H1 (cell line): ENCODE data around the gene SORCS3. TPM values are rescaled to one million over a fixed set of nuclear protein-coding genes. Genes with fewer than 3 reads are reported as not detected.

Experiments
- CTCF ChIA-PET: fragments of 300-600 bp; sonication (Branson Sonifier 250); formaldehyde crosslinking; loops from one replicate; lab custom pipeline; 2021; ENCODE audit not compliant: partially characterized antibody; lab: Charles Lee
- POLR2A ChIA-PET: fragments of 300-600 bp; sonication (Branson Sonifier 250); formaldehyde crosslinking; loops from one replicate; lab custom pipeline; 2021; ENCODE audit warnings: inconsistent platforms; ENCODE audit not compliant: partially characterized antibody; lab: Charles Lee
- DNase-seq, 2 experiments: peaks; one replicate each; pipeline versions ENCODE4 v3.0.0 to v3.0.0-alpha.2; 2010 to 2022; ENCODE audit warnings: low spot score in 2 of 2, low read depth in 1 of 2, mixed read lengths in 1 of 2
- FAIRE-seq: peaks from 2 replicates; lab custom pipeline; 2011; peaks lifted over from hg19 to GRCh38; lab: Jason Lieb, UNC
- H2AFZ ChIP-seq: 2 replicates; pipeline ENCODE4 v1.8.1; 2012; ENCODE audit warnings: low read length, inconsistent platforms
- H2AK5ac ChIP-seq: 2 replicates; pipeline ENCODE4 v1.6.1; 2013; ENCODE audit warnings: low read depth, low read length
- H2BK120ac ChIP-seq: replicated peaks from 2 replicates; pipeline ENCODE3; 2013; ENCODE audit warnings: low read depth, low read length, inconsistent platforms
- H2BK12ac ChIP-seq: 2 replicates; pipeline ENCODE4 v1.6.1; 2013; ENCODE audit warnings: low read depth, low read length
- H2BK15ac ChIP-seq: 2 replicates; pipeline ENCODE4 v1.6.1; 2013; ENCODE audit warnings: low read length
- H2BK20ac ChIP-seq: 2 replicates; pipeline ENCODE4 v1.6.1; 2013; ENCODE audit warnings: low read length
- H2BK5ac ChIP-seq: 2 replicates; pipeline ENCODE4 v1.6.1; 2013; ENCODE audit warnings: low read depth, low read length
- H3K14ac ChIP-seq: 2 replicates; pipeline ENCODE4 v1.6.1; 2013; ENCODE audit warnings: inconsistent platforms; ENCODE audit not compliant: insufficient read length
- H3K18ac ChIP-seq: 2 replicates; pipeline ENCODE4 v1.6.1; 2013; ENCODE audit warnings: low read length; ENCODE audit errors: extremely low read depth
- H3K23ac ChIP-seq: 2 replicates; pipeline ENCODE4 v1.6.1; 2013; ENCODE audit warnings: inconsistent platforms; ENCODE audit not compliant: insufficient read length
- H3K23me2 ChIP-seq: 2 replicates; pipeline ENCODE4 v1.6.1; 2013; ENCODE audit warnings: low read depth, low read length
- H3K27ac ChIP-seq: 2 replicates; pipeline ENCODE4 v1.6.1; 2011; ENCODE audit warnings: low read depth, low read length, inconsistent platforms
- H3K27me3 ChIP-seq, 4 experiments: replicated peaks in 1 of 4; 1 replicate in 1 of 4; 2 replicates in 3 of 4; pipeline versions ENCODE4 v1.6.1 to v1.8.1; 2011 to 2013; ENCODE audit warnings: low read length in 3 of 4, mild to moderate bottlenecking in 3 of 4, inconsistent platforms in 2 of 4, mixed read lengths in 2 of 4, moderate library complexity in 1 of 4; ENCODE audit not compliant: control insufficient read depth in 3 of 4, insufficient read depth in 3 of 4; ENCODE audit errors: extremely low read depth in 1 of 4
- H3K36me3 ChIP-seq, 4 experiments: 2 replicates each; pipeline versions ENCODE4 v1.6.1 to v1.8.1; 2011 to 2013; ENCODE audit warnings: mild to moderate bottlenecking in 4 of 4, low read length in 3 of 4, moderate library complexity in 2 of 4, control low read depth in 1 of 4, inconsistent platforms in 1 of 4; ENCODE audit not compliant: insufficient read depth in 4 of 4, control insufficient read depth in 2 of 4
- H3K4ac ChIP-seq: replicated peaks from 2 replicates; pipeline ENCODE3; 2013; ENCODE audit warnings: low read length, low read depth, mixed read lengths, inconsistent platforms; ENCODE audit not compliant: insufficient read length
- H3K4me1 ChIP-seq, 4 experiments: replicated peaks in 1 of 4; 1 replicate in 1 of 4; 2 replicates in 3 of 4; pipeline versions ENCODE4 v1.6.1 to v1.8.1; 2011 to 2013; ENCODE audit warnings: low read length in 3 of 4, inconsistent platforms in 2 of 4, mixed read lengths in 1 of 4; ENCODE audit not compliant: insufficient read depth in 4 of 4, control insufficient read depth in 3 of 4
- H3K4me2 ChIP-seq, 2 experiments: 2 replicates each; pipeline versions ENCODE4 v1.6.1 to v1.8.1; 2011 to 2013; ENCODE audit warnings: low read depth in 2 of 2, low read length in 2 of 2, control low read depth in 1 of 2, inconsistent platforms in 1 of 2, mild to moderate bottlenecking in 1 of 2; ENCODE audit not compliant: insufficient read depth in 1 of 2
- H3K4me3 ChIP-seq, 4 experiments: fragments of 200-600, 300-600 bp in 1 of 4; sonication (generic), shearing (Covaris generic), sonication (Bioruptor Twin) in 1 of 4; 2 replicates each; pipeline versions ENCODE4 v1.5.1 to v1.8.1; 2011 to 2016; ENCODE audit warnings: low read length in 4 of 4, low read depth in 3 of 4, control low read depth in 2 of 4, inconsistent platforms in 2 of 4, mild to moderate bottlenecking in 2 of 4, mixed read lengths in 1 of 4, moderate library complexity in 1 of 4; ENCODE audit not compliant: insufficient read depth in 2 of 4; ENCODE audit errors: extremely low read depth in 1 of 4
- H3K56ac ChIP-seq: replicated peaks from 2 replicates; pipeline ENCODE3; 2013; ENCODE audit warnings: low read depth, mild to moderate bottlenecking, mixed read lengths, low read length, inconsistent platforms; ENCODE audit not compliant: insufficient read length
- H3K79me1 ChIP-seq: 2 replicates; pipeline ENCODE4 v1.6.1; 2013; ENCODE audit warnings: low read depth, low read length, control low read depth
- H3K79me2 ChIP-seq, 2 experiments: 2 replicates each; pipeline versions ENCODE4 v1.6.1 to v1.8.1; 2012 to 2013; ENCODE audit warnings: low read length in 2 of 2, mild to moderate bottlenecking in 2 of 2, inconsistent platforms in 1 of 2; ENCODE audit not compliant: insufficient read depth in 2 of 2, control insufficient read depth in 1 of 2
- H3K9ac ChIP-seq, 4 experiments: replicated peaks in 1 of 4; 1 replicate in 1 of 4; 2 replicates in 3 of 4; pipeline versions ENCODE4 v1.6.1 to v1.8.1; 2011 to 2013; ENCODE audit warnings: low read depth in 3 of 4, low read length in 3 of 4, control low read depth in 2 of 4, mild to moderate bottlenecking in 2 of 4, moderate library complexity in 2 of 4, inconsistent platforms in 1 of 4; ENCODE audit errors: extremely low read depth in 1 of 4
- H3K9me3 ChIP-seq, 2 experiments: 2 replicates each; pipeline versions ENCODE4 v1.6.1 to v1.8.1; 2012 to 2013; ENCODE audit warnings: mild to moderate bottlenecking in 2 of 2, moderate library complexity in 2 of 2, control low read depth in 1 of 2, inconsistent platforms in 1 of 2, low read depth in 1 of 2, low read length in 1 of 2, mixed read lengths in 1 of 2; ENCODE audit not compliant: insufficient read depth in 2 of 2
- H4K20me1 ChIP-seq, 2 experiments: replicated peaks in 1 of 2; 2 replicates each; pipeline versions ENCODE3 to v1.8.1; 2011 to 2013; ENCODE audit warnings: inconsistent platforms in 2 of 2, low read length in 2 of 2, mild to moderate bottlenecking in 1 of 2; ENCODE audit not compliant: insufficient read depth in 2 of 2, control insufficient read depth in 1 of 2
- H4K5ac ChIP-seq: 2 replicates; pipeline ENCODE4 v1.6.1; 2013; ENCODE audit warnings: low read length, low read depth, mixed read lengths, inconsistent platforms; ENCODE audit not compliant: insufficient read length
- H4K8ac ChIP-seq: 2 replicates; pipeline ENCODE4 v1.8.0; 2013; ENCODE audit warnings: mild to moderate bottlenecking, moderate library complexity, low read length, inconsistent platforms; ENCODE audit not compliant: insufficient read depth; ENCODE audit errors: extremely low read depth
- H4K91ac ChIP-seq: replicated peaks from 2 replicates; pipeline ENCODE3; 2013; ENCODE audit warnings: low read length, mixed read lengths, inconsistent platforms; ENCODE audit not compliant: insufficient read length
- CBX5 ChIP-seq: fragments of 300-800, 300-1000 bp; sonication (generic); IDR thresholded peaks from 2 replicates; pipeline ENCODE4 v1.7.1; 2016; ENCODE audit warnings: antibody characterized with exemption, low read length, low read depth
- CBX8 ChIP-seq: fragments of 300-800, 300-1000 bp; sonication (generic); IDR thresholded peaks from 2 replicates; pipeline ENCODE4 v1.7.1; 2016; ENCODE audit warnings: low read depth, low read length, borderline replicate concordance
- KDM4A ChIP-seq: IDR thresholded peaks from one replicate; pipeline ENCODE4 v1.7.1; 2012; ENCODE audit warnings: low read depth, mild to moderate bottlenecking, moderate library complexity, low read length, inconsistent platforms; ENCODE audit not compliant: severe bottlenecking
- RXRA ChIP-seq: IDR thresholded peaks from 2 replicates; pipeline ENCODE4 v1.6.1; 2011; ENCODE audit warnings: low read depth, mild to moderate bottlenecking, low read length, moderate library complexity; ENCODE audit not compliant: insufficient read depth
- SIN3A ChIP-seq, 2 experiments: IDR thresholded peaks in 1 of 2; conservative IDR thresholded peaks in 1 of 2; 2 replicates each; pipeline ENCODE4 v1.6.1; 2011 to 2012; ENCODE audit warnings: low read length in 2 of 2, improper control_type of control experiment in 1 of 2, low read depth in 1 of 2, mild to moderate bottlenecking in 1 of 2
- WGBS, 2 experiments: shearing (Covaris generic) in 1 of 2; methylation state at CpG; one replicate each; pipeline versions ENCODE4 v1.1.6 to v1.1.7; 2013 to 2015; ENCODE audit warnings: low lambda C conversion rate in 2 of 2, mixed read lengths in 2 of 2, inconsistent platforms in 1 of 2, low coverage in 1 of 2, missing lambda C conversion rate in 1 of 2; ENCODE audit not compliant: insufficient replicate concordance in 2 of 2, insufficient coverage in 1 of 2, insufficient read length in 1 of 2; ENCODE audit errors: extremely low coverage in 1 of 2, missing lambda C conversion rate in 1 of 2; 5-methylcytosine and 5-hydroxymethylcytosine counted together
- polyA plus RNA-seq, 7 experiments: library from polyadenylated mRNA; depleted of rRNA in 3 of 7; stranded (reverse) in 5 of 7; unstranded in 2 of 7; fragments of >200 nt in 5 of 7; fragments of 200-250 nt in 2 of 7; gene quantifications; 1 replicate in 5 of 7; 2 replicates in 1 of 7; 4 replicates in 1 of 7; pipeline versions ENCODE4 v1.2.1 to v1.2.3, GENCODE V29; 2011 to 2013; ENCODE audit warnings: missing spikeins in 2 of 7, mixed read lengths in 2 of 7
- total RNA-seq: library from RNA; stranded (reverse); fragmentation: NEBNext Ultra II Directional; extraction: Animal tissue kit (Norgen Biotek cat#: 25700); gene quantifications from 2 replicates; pipeline ENCODE4 v1.2.1, GENCODE V29; 2021

SORCS3 gene
- total and polyA plus RNA-seq, 2 of the 8 experiments (the other 6 are each of a cell fraction or from before 2014, with no cell fraction given): 0.26 to 0.88 TPM

DNA sequence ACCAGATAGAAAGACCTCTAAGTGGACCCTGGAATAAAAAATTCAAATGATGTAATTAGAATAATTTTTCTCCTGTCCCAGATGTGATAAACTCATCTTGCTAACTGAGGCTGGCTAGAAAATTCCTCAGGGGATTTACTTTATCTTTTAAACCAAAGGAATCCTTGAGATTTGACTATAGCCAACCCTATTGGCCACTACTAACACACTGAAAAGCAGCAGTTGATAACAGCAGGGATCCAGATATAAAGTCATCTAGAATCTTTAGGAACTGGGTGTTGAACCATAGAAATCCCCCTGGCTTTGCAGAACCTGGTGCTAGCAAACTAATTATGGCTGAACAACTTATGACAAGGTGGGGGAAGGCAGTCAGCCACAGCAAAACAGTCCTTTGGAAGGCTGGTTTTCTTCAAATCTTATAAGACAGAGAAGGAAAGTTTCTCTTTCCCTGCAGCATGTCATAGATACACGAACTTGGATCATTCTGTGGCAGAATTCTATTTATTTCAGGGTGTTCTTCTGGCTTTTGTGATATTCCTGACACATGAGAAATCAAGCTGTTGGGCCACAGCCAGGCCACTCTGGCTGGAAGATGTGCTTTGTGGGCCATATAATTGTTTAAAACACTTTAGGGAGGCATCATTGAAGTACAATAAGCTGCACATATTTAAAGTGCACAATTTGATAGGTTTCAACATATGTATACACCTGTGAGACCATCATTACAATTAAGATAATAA lies 643.6 kb downstream of the SORCS3 start:
- Histone ChIP-seq H3K4me2 (no peak overlapping the region), H2BK5ac (no peak overlapping the region), H3K79me2 (no peaks in the 10 kb centered on the region), H3K56ac (no peak overlapping the region), H2BK120ac (no peak overlapping the region), H4K20me1 (no peaks in the 10 kb centered on the region), H3K14ac (no peak overlapping the region), H4K5ac (no peak overlapping the region), H3K36me3 (no peaks in the 10 kb centered on the region), H3K4me1 (no peaks in the 10 kb centered on the region), H4K91ac (no peak overlapping the region), H3K23me2 (peaks cover 2% of the 10 kb centered on the region; the same call in 1 of the 2 replicates), H3K18ac (no peak overlapping the region), H2BK20ac (no peak overlapping the region), H3K27me3 (no peaks in the 10 kb centered on the region), H3K4me3 (no peak overlapping the region), H2AFZ (no peak overlapping the region), H3K23ac (no peak overlapping the region), H3K27ac (no peak overlapping the region), H4K8ac (no peak overlapping the region), H2AK5ac (no peak overlapping the region), H3K79me1 (no peaks in the 10 kb centered on the region), H3K9ac (no peak overlapping the region), H2BK12ac (no peak overlapping the region), H3K9me3 (no peaks in the 10 kb centered on the region), H3K4ac (no peak overlapping the region), H2BK15ac (no peak overlapping the region)
- ChIA-PET CTCF (no interaction called here), POLR2A (no interaction called here)
- TF ChIP-seq RXRA (no peak), CBX8 (no peak), SIN3A (conservative IDR thresholded peaks at IDR 0.05 in 1 of 2, IDR thresholded peaks at IDR 0.05 in 1 of 2; ENCODE audit: low read depth in 1 of 2, low read length in 2 of 2) (no peak), CBX5 (no peak), KDM4A (no peak)
- DNase-seq (no peak), FAIRE-seq (no peak)
- 100% methylated on average over 1 of the region's 1 CpG; no CpG with 5 or more reads in 1 of the 2 experiments for WGBS, 2 experiments
